Measurements from ENCODE around the gene EVA1B. TPM values are rescaled to one million over a fixed set of nuclear protein-coding genes. Genes with fewer than 3 reads are reported as not detected.

EVA1B gene
- total RNA-seq, 2 experiments from 2014 or later = 13.9 to 14.2 TPM

Other genes starting within 250 kb of the EVA1B start
- gene TEKT2, start 239.6 kb downstream of the EVA1B start, total RNA-seq = not detected
- 10 to 100 TPM; 46.0 to 46.6 TPM for gene ADPRS, start 234.8 kb downstream of the EVA1B start, total RNA-seq
- under 1 TPM; 0.38 to 0.48 TPM for gene COL8A2, start 198.4 kb downstream of the EVA1B start, total RNA-seq
- 10 to 100 TPM; 60.6 to 64.0 TPM for gene TRAPPC3, start 174.2 kb downstream of the EVA1B start, total RNA-seq
- gene MAP7D1, start 167.5 kb downstream of the EVA1B start, total RNA-seq = 100 to 1,000 TPM; 172 to 174 TPM
- 100 to 1,000 TPM; 162 to 167 TPM for gene THRAP3, start 99.2 kb downstream of the EVA1B start, total RNA-seq
- gene SH3D21, start 17.3 kb downstream of the EVA1B start, total RNA-seq = 1 to 10 TPM; 6.7 to 6.9 TPM
- 10 to 100 TPM; 59.9 to 60.4 TPM for gene STK40, start 62.3 kb upstream of the EVA1B start, total RNA-seq
- 10 to 100 TPM; 75.7 to 81.0 TPM for gene LSM10, start 74.3 kb upstream of the EVA1B start, total RNA-seq
- gene OSCP1, start 126.8 kb upstream of the EVA1B start, total RNA-seq = 1 to 10 TPM; 2.3 to 2.7 TPM
- gene MRPS15, start 140.7 kb upstream of the EVA1B start, total RNA-seq = 100 to 1,000 TPM; 134 to 144 TPM
- gene CSF3R, start 159.3 kb upstream of the EVA1B start, total RNA-seq = not detected

Data from activated CD8-positive, alpha-beta memory T cell treated with anti-CD3 and anti-CD28 coated beads for 36 hours (primary cell).